Nasal cavity respiratory epithelium epithelial cell of viscerocranial mucosa (primary cell): ENCODE data around the gene MIPOL1. TPM values are rescaled to one million over a fixed set of nuclear protein-coding genes. Genes with fewer than 3 reads are reported as not detected.

Source experiments
- total RNA-seq: library from RNA; depleted of rRNA; stranded (reverse); fragments of >200 nt; gene quantifications from 2 replicates; pipeline ENCODE4 v1.2.3, GENCODE V29; 2014

The MIPOL1 gene, protein sequence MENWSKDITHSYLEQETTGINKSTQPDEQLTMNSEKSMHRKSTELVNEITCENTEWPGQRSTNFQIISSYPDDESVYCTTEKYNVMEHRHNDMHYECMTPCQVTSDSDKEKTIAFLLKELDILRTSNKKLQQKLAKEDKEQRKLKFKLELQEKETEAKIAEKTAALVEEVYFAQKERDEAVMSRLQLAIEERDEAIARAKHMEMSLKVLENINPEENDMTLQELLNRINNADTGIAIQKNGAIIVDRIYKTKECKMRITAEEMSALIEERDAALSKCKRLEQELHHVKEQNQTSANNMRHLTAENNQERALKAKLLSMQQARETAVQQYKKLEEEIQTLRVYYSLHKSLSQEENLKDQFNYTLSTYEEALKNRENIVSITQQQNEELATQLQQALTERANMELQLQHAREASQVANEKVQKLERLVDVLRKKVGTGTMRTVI
- 9.9 and 22.6 TPM in 2 replicates for total RNA-seq

GRCh38 chr14:37197421-37198272 is at the start of gene MIPOL1:
TSS of gene MIPOL1 (plus strand) at chr14:37197937. CDS start at chr14:37247889, 49,952 bp downstream.

DNA sequence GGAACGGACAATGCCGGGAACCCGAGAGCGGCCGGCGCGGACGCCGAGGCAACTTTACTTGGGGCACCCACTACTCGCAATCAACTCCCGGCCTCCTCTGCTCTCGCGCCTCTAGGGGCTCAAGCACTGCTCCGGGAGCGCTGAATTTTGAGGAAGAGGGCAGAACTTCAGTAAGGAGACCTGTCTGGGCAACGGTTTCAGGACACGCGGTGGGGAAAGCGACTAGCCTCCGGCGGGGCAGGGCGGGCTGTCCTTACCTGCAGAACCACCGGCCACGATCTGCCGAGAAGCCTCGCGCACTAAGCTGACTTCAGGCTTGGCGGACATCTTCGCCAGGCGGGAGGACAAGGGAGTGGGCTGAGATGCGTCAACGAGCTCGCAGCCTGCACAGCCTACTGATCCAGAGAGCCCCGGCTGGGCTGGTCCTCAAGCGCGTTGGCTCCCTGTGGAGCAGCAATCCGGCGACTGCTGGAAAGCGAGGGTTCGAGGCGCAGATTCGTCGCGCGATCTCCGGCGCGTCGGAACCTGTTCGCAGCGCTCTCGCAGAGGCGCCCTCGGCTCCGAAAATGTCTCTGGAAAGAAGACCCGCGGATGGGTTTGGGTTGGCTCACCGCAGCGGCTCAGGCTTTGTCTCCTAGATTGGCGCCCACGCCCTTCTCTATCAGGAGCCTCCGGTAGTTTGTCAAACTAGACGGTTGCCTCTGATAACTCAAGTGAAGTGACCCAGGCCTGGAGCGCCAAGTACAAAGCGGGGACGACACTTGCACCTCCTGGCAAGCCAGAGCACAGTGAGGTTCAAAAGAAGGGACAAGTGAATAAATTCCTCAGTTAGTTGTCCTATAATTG is 25.5 kb upstream of the MIPOL1 start, which contains the start of gene SLC25A21:
Gene SLC25A21, minus strand, starts transcription at position 583 of the 846 bp plus-strand sequence.

GRCh38 chr14:37594971-37595808 is 397.5 kb downstream of the MIPOL1 start, which contains the start of the genes FOXA1 and TTC6:
TSS of gene FOXA1 (minus strand) at chr14:37595249. CDS start at chr14:37594972, 277 bp downstream.
TSS of gene TTC6 (plus strand) at chr14:37595629. CDS start at chr14:37622065, 26,436 bp downstream.

Other genes with a start within 250 kb of the MIPOL1 start
- gene SLC25A21, start 25.3 kb upstream of the MIPOL1 start, total RNA-seq = 0.71 and 1.4 TPM in 2 replicates